ENCODE measurements around the gene KIF18A.

GRCh38 chr11:27972522-27973170 is 135.3 kb downstream of the KIF18A start:
- TF ChIP-seq CTCF (IDR thresholded peaks at IDR 0.05; ENCODE audit: poor library complexity, severe bottlenecking) (no peak), SMC3 (conservative IDR thresholded peaks at IDR 0.05; ENCODE audit: poor library complexity) (no peak), EZH2 (IDR thresholded peaks at IDR 0.05; ENCODE audit: borderline replicate concordance, insufficient read depth, low read length, poor library complexity, severe bottlenecking) (no peak), EP300 (conservative IDR thresholded peaks at IDR 0.05; ENCODE audit: poor library complexity, severe bottlenecking) (no peak), RAD21 (conservative IDR thresholded peaks at IDR 0.05) (no peak), MXI1 (conservative IDR thresholded peaks at IDR 0.05; ENCODE audit: poor library complexity, severe bottlenecking) (no peak), POLR2AphosphoS5 (IDR thresholded peaks at IDR 0.05) (no peak), TAF1 (IDR thresholded peaks at IDR 0.05; ENCODE audit: low read depth) (no peak)
- TF ChIP-seq, protein P1, sequence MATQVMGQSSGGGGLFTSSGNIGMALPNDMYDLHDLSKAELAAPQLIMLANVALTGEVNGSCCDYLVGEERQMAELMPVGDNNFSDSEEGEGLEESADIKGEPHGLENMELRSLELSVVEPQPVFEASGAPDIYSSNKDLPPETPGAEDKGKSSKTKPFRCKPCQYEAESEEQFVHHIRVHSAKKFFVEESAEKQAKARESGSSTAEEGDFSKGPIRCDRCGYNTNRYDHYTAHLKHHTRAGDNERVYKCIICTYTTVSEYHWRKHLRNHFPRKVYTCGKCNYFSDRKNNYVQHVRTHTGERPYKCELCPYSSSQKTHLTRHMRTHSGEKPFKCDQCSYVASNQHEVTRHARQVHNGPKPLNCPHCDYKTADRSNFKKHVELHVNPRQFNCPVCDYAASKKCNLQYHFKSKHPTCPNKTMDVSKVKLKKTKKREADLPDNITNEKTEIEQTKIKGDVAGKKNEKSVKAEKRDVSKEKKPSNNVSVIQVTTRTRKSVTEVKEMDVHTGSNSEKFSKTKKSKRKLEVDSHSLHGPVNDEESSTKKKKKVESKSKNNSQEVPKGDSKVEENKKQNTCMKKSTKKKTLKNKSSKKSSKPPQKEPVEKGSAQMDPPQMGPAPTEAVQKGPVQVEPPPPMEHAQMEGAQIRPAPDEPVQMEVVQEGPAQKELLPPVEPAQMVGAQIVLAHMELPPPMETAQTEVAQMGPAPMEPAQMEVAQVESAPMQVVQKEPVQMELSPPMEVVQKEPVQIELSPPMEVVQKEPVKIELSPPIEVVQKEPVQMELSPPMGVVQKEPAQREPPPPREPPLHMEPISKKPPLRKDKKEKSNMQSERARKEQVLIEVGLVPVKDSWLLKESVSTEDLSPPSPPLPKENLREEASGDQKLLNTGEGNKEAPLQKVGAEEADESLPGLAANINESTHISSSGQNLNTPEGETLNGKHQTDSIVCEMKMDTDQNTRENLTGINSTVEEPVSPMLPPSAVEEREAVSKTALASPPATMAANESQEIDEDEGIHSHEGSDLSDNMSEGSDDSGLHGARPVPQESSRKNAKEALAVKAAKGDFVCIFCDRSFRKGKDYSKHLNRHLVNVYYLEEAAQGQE (IDR thresholded peaks at IDR 0.05; ENCODE audit: borderline replicate concordance): no peak
